Measurements from ENCODE around the gene PTPRK.

PTPRK gene

GRCh38 chr6:128276311-128276710, 244.1 kb downstream of the PTPRK start:
- DNase-seq, result no peak

- no peak for DNase-seq
Measured at GRCh38 chr6:128275681-128276080, 244.7 kb downstream of the PTPRK start.

GRCh38 chr6:128275030-128275429, 245.4 kb downstream of the PTPRK start:
- DNase-seq, result no peak

- no peak for DNase-seq
Measured at GRCh38 chr6:128271527-128271926, 248.9 kb downstream of the PTPRK start.

GRCh38 chr6:128271011-128271410, 249.4 kb downstream of the PTPRK start:
- DNase-seq, result no peak

GRCh38 chr6:128266946-128267345, 253.5 kb downstream of the PTPRK start:
- no peak for DNase-seq

GRCh38 chr6:128265706-128266105, 254.7 kb downstream of the PTPRK start:
- no peak for DNase-seq

- no peak for DNase-seq
Measured at GRCh38 chr6:128259730-128260685, 260.4 kb downstream of the PTPRK start.

- no peak for DNase-seq
Measured at GRCh38 chr6:128259029-128259724, 261.2 kb downstream of the PTPRK start.

- DNase-seq, result no peak
Measured at GRCh38 chr6:128256095-128256494, 264.3 kb downstream of the PTPRK start.

- no peak for DNase-seq
Measured at GRCh38 chr6:128252341-128253176, 267.8 kb downstream of the PTPRK start.

GRCh38 chr6:128251445-128252340, 268.7 kb downstream of the PTPRK start:
- no peak for DNase-seq

- no peak for DNase-seq
Measured at GRCh38 chr6:128250370-128251070, 269.9 kb downstream of the PTPRK start.

GRCh38 chr6:128249429-128249828, 271.0 kb downstream of the PTPRK start:
- no peak for DNase-seq

GRCh38 chr6:128246472-128247260, 273.7 kb downstream of the PTPRK start:
- no peak for DNase-seq

GRCh38 chr6:128244751-128245405, 275.5 kb downstream of the PTPRK start:
- no peak for DNase-seq

- no peak for DNase-seq
Measured at GRCh38 chr6:128242765-128243403, 277.5 kb downstream of the PTPRK start.

- DNase-seq, result no peak
Measured at GRCh38 chr6:128241216-128241615, 279.2 kb downstream of the PTPRK start.

- DNase-seq, result no peak
Measured at GRCh38 chr6:128240024-128240428, 280.4 kb downstream of the PTPRK start.
